ENCODE measurements around the gene HMBS.

DNA sequence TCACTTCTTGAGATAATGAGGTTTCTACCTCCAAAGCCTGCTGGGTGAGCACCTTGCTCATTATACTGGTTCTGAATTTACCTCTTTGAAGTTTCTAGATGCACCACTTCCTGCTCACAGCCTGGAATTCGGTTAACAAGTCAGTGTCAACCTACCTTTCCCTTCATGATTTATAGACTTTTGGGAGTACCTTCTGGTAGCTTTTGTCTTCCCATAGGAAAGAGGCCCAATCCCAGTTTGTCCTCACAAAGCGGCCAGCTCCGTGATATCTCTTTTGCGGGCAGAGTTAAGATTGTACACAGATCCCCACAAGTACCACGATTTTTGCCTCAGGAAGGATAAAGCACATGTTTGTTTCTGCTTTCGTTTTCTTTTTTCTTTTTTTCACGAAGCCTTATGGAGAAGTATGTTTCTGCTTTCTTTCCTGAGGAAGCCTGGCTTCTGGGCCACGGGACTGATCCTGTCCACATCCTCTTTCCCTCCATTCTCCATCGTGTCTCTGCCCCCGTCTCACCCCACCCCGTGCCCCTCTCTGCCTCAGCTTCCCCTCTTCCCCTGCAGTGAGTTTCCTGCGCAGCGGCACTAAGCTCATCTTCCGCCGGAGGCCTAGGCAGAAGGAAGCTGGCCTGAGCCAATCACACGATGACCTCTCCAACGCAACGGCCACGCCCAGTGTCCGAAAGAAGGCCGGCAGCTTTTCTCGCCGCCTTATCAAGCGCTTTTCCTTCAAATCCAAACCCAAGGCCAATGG lies 31.0 kb downstream of the HMBS start:
- no peak for TF ChIP-seq POLR2AphosphoS5 (IDR thresholded peaks at IDR 0.05)
- TF ChIP-seq, protein P1, sequence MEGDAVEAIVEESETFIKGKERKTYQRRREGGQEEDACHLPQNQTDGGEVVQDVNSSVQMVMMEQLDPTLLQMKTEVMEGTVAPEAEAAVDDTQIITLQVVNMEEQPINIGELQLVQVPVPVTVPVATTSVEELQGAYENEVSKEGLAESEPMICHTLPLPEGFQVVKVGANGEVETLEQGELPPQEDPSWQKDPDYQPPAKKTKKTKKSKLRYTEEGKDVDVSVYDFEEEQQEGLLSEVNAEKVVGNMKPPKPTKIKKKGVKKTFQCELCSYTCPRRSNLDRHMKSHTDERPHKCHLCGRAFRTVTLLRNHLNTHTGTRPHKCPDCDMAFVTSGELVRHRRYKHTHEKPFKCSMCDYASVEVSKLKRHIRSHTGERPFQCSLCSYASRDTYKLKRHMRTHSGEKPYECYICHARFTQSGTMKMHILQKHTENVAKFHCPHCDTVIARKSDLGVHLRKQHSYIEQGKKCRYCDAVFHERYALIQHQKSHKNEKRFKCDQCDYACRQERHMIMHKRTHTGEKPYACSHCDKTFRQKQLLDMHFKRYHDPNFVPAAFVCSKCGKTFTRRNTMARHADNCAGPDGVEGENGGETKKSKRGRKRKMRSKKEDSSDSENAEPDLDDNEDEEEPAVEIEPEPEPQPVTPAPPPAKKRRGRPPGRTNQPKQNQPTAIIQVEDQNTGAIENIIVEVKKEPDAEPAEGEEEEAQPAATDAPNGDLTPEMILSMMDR (IDR thresholded peaks at IDR 0.05), result no peak
- no peak for TF ChIP-seq POLR2A (IDR thresholded peaks at IDR 0.05)

Data from transverse colon (tissue), 4 donors.